ENCODE results near the gene CNOT6.

GRCh38 chr5:180498378-180498777 is 4.2 kb downstream of the CNOT6 start:
- TF ChIP-seq, protein P1, sequence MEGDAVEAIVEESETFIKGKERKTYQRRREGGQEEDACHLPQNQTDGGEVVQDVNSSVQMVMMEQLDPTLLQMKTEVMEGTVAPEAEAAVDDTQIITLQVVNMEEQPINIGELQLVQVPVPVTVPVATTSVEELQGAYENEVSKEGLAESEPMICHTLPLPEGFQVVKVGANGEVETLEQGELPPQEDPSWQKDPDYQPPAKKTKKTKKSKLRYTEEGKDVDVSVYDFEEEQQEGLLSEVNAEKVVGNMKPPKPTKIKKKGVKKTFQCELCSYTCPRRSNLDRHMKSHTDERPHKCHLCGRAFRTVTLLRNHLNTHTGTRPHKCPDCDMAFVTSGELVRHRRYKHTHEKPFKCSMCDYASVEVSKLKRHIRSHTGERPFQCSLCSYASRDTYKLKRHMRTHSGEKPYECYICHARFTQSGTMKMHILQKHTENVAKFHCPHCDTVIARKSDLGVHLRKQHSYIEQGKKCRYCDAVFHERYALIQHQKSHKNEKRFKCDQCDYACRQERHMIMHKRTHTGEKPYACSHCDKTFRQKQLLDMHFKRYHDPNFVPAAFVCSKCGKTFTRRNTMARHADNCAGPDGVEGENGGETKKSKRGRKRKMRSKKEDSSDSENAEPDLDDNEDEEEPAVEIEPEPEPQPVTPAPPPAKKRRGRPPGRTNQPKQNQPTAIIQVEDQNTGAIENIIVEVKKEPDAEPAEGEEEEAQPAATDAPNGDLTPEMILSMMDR (conservative IDR thresholded peaks at IDR 0.05): no peak
- TF ChIP-seq ZFX (IDR thresholded peaks at IDR 0.05): no peak
